SK-N-MC (cell line): ENCODE measurements around the gene NOP16.

ENCODE experiments used
- EZH2 ChIP-seq: fragments of 200-600 bp; sonication (generic); IDR thresholded peaks from one replicate; pipeline ENCODE4 v1.6.1; 2017; ENCODE audit warnings: antibody characterized with exemption
- FOXP2 ChIP-seq: optimal IDR thresholded peaks from 2 replicates; pipeline ENCODE3; 2011; ENCODE audit warnings: mild to moderate bottlenecking, moderate library complexity; ENCODE audit not compliant: insufficient read depth; ENCODE audit errors: extremely low read length, control extremely low read depth
- POLR2AphosphoS5 ChIP-seq: IDR thresholded peaks from 2 replicates; pipeline ENCODE4 v1.6.1; 2012; ENCODE audit warnings: mild to moderate bottlenecking, low read depth, low read length, borderline replicate concordance

DNA sequence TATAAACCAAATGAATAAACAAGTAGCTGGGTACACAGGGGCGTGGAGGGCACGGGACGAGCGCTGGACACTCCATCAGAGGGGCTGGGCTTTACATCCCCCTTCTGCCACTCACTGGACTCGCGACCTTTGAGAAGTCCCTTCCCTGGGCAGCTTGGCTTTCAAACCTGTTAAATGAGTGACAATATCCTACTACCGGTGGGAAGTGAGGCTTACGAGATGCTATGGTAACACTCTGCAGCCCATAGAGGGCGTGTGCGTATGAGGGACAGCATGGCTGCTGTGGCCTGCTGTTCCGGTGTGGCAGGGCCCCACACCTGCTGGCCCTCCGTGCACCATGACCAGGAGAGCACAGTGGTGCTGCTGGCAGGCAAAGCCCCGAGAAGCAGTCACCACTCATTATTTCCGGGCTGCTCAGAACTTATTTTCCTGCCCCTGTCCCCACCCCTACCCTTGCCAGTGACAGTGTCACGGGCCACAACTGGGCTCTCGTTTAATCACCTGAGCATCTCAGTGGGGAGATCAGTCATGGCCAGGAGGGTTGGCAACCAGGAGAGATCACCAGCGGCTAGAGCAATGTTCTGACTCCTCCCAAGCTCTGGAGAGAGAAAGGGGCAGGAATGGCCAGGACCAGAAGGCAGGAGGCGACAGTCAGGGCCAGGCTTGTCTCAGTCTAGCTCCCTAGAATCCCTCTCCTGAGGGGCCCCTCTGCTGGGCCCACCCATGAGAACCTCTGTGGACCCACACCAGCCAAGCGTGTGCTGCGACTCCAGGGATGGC is 17.4 kb upstream of the NOP16 start:
- TF ChIP-seq EZH2 = no peak
- no peak for TF ChIP-seq POLR2AphosphoS5
- no peak for TF ChIP-seq FOXP2
